ENCODE data around the gene ZNF618. TPM values are rescaled to one million over a fixed set of nuclear protein-coding genes. Genes with fewer than 3 reads are reported as not detected.

ZNF618 gene
- total RNA-seq, 1 experiment from 2014 or later: 22.0 TPM

GRCh38 chr9:113941526-113941925 lies 65.4 kb downstream of the ZNF618 start:
- Mint-ChIP-seq H3K27me3 (ENCODE audit: low read depth) (no peaks in the 10 kb centered on the region), H3K9me3 (no peaks in the 10 kb centered on the region), H3K27ac (peak overlapping the region; percentile 14), H3K4me3 (no peak overlapping the region), H3K36me3 (peaks cover 4% of the 10 kb centered on the region; the same call in 1 of the 2 replicates), H3K4me1 (peaks cover 37% of the 10 kb centered on the region)
- DNase-seq (ENCODE audit: low spot score) (no peak), ATAC-seq (no peak)
- CTCF ChIA-PET: interaction anchor here (2.6 kb wide), 1 partner anchor 22 kb away, joined by 8 read pairs; no protein-coding TSS in a partner anchor
- no peak for TF ChIP-seq ZBTB21 (CRISPR knock-in tag; IDR thresholded peaks at IDR 0.05; ENCODE audit: borderline replicate concordance)
- no peak for TF ChIP-seq ETV6 (CRISPR knock-in tag; IDR thresholded peaks at IDR 0.05)
- TF ChIP-seq ZBTB43 (CRISPR knock-in tag; IDR thresholded peaks at IDR 0.05): no peak
- no peak for TF ChIP-seq TEAD4 (CRISPR knock-in tag; IDR thresholded peaks at IDR 0.05)
- POLR2A ChIA-PET: no interaction called here

- H3K4me1 Mint-ChIP-seq: peaks cover 33% of the 10 kb centered on the region
- ChIA-PET POLR2A (no interaction called here), CTCF (interaction anchor here (2.6 kb wide), 1 partner anchor 20 kb away, joined by 8 read pairs; no protein-coding TSS in a partner anchor)
- H3K4me3 Mint-ChIP-seq: no peak overlapping the region
- no peak for DNase-seq (ENCODE audit: low spot score)
- no peak for ATAC-seq
- no peaks in the 10 kb centered on the region for H3K27me3 Mint-ChIP-seq (ENCODE audit: low read depth)
- H3K27ac Mint-ChIP-seq: peak overlapping the region; percentile 15; the same call in 1 of the 2 replicates
- H3K36me3 Mint-ChIP-seq: peaks cover 4% of the 10 kb centered on the region; the same call in 1 of the 2 replicates
- no peaks in the 10 kb centered on the region for H3K9me3 Mint-ChIP-seq
- TF ChIP-seq SMAD3 (CRISPR knock-in tag; IDR thresholded peaks at IDR 0.05; ENCODE audit: borderline replicate concordance) (no peak), CREM (CRISPR knock-in tag; IDR thresholded peaks at IDR 0.05) (no peak), MLX (CRISPR knock-in tag; IDR thresholded peaks at IDR 0.05) (no peak), PRDM15 (CRISPR knock-in tag; IDR thresholded peaks at IDR 0.05) (no peak), ZNF512 (CRISPR knock-in tag; IDR thresholded peaks at IDR 0.05; ENCODE audit: borderline replicate concordance) (no peak), CTCF (IDR thresholded peaks at IDR 0.05) (no peak), SOX15 (CRISPR knock-in tag; IDR thresholded peaks at IDR 0.05) (no peak), ZBTB43 (CRISPR knock-in tag; IDR thresholded peaks at IDR 0.05) (no peak), ZNF425 (CRISPR knock-in tag; conservative IDR thresholded peaks at IDR 0.05) (no peak), ESRRA (CRISPR knock-in tag; IDR thresholded peaks at IDR 0.05; ENCODE audit: borderline replicate concordance) (no peak), TCF7 (CRISPR knock-in tag; IDR thresholded peaks at IDR 0.05; ENCODE audit: low read depth) (no peak), ZNF121 (CRISPR knock-in tag; IDR thresholded peaks at IDR 0.05) (no peak), ZNF423 (CRISPR knock-in tag; IDR thresholded peaks at IDR 0.05) (no peak), SP1 (CRISPR knock-in tag; conservative IDR thresholded peaks at IDR 0.05) (no peak)
Observed at GRCh38 chr9:113943112-113944009, 67.3 kb downstream of the ZNF618 start.
